ENCODE results near the gene ADAP1.

Gene ADAP1

GRCh38 chr7:979151-979550 lies 24.7 kb upstream of the ADAP1 start:
- H3K27ac ChIP-seq = no peak overlapping the region
- in situ Hi-C loops (cut with HindIII; ENCODE audit: low pct_ligation_motif_present, low sequenced_read_pairs) = no loop called here

GRCh38 chr7:978416-979091 lies 24.1 kb upstream of the ADAP1 start:
- in situ Hi-C loops (cut with HindIII; ENCODE audit: low pct_ligation_motif_present, low sequenced_read_pairs) = no loop called here
- no peak overlapping the region for H3K4me3 ChIP-seq (ENCODE audit: low read depth, low read length)
- TF ChIP-seq CTCF (IDR thresholded peaks at IDR 0.05; ENCODE audit: low read depth, low read length, missing control alignments) = no peak
- H3K36me3 ChIP-seq (replicated peaks) = no peaks in the 10 kb centered on the region
- H3K27me3 ChIP-seq (replicated peaks) = no peaks in the 10 kb centered on the region
- DNase-seq = no peak
- no peak overlapping the region for H3K27ac ChIP-seq

More at GRCh38 chr7:979151-979550, 24.7 kb upstream of the ADAP1 start:
- Histone ChIP-seq H3K36me3 (replicated peaks) (no peaks in the 10 kb centered on the region), H3K4me3 (ENCODE audit: low read depth, low read length) (no peak overlapping the region), H3K27me3 (replicated peaks) (no peaks in the 10 kb centered on the region)
- TF ChIP-seq CTCF (IDR thresholded peaks at IDR 0.05; ENCODE audit: low read depth, low read length, missing control alignments) = no peak
- no peak for DNase-seq

GRCh38 chr7:978049-978346 lies 23.5 kb upstream of the ADAP1 start:
- in situ Hi-C loops (cut with HindIII; ENCODE audit: low pct_ligation_motif_present, low sequenced_read_pairs) = no loop called here
- no peak for TF ChIP-seq CTCF (IDR thresholded peaks at IDR 0.05; ENCODE audit: low read depth, low read length, missing control alignments)
- DNase-seq = no peak
- no peak overlapping the region for H3K4me3 ChIP-seq (ENCODE audit: low read depth, low read length)
- H3K27me3 ChIP-seq (replicated peaks) = no peaks in the 10 kb centered on the region
- H3K36me3 ChIP-seq (replicated peaks) = peaks cover under 1% of the 10 kb centered on the region
- H3K27ac ChIP-seq = no peak overlapping the region

- no peak for TF ChIP-seq CTCF (IDR thresholded peaks at IDR 0.05; ENCODE audit: low read depth, low read length, missing control alignments)
- in situ Hi-C loops (cut with HindIII; ENCODE audit: low pct_ligation_motif_present, low sequenced_read_pairs) = no loop called here
- Histone ChIP-seq H3K27me3 (replicated peaks) (no peaks in the 10 kb centered on the region), H3K36me3 (replicated peaks) (peaks cover 6% of the 10 kb centered on the region), H3K27ac (no peak overlapping the region), H3K4me3 (ENCODE audit: low read depth, low read length) (no peak overlapping the region)
- no peak for DNase-seq
These were observed 23.0 kb upstream of the ADAP1 start for GRCh38 chr7:977326-978048.

- DNase-seq = no peak
- Histone ChIP-seq H3K4me3 (ENCODE audit: low read depth, low read length) (no peak overlapping the region), H3K27ac (no peak overlapping the region), H3K27me3 (replicated peaks) (no peaks in the 10 kb centered on the region), H3K36me3 (replicated peaks) (peaks cover 12% of the 10 kb centered on the region)
- TF ChIP-seq CTCF (IDR thresholded peaks at IDR 0.05; ENCODE audit: low read depth, low read length, missing control alignments) = no peak
- in situ Hi-C loops (cut with HindIII; ENCODE audit: low pct_ligation_motif_present, low sequenced_read_pairs) = no loop called here
These were observed 22.4 kb upstream of the ADAP1 start for GRCh38 chr7:976901-977325.
